HEK293 (cell line): Measurements from ENCODE around the gene DMD.

ENCODE experiments used
- CTCF ChIP-seq: fragments of 450-650 bp; formaldehyde crosslinking; IDR thresholded peaks from 2 replicates; pipeline ENCODE4 v1.5.1; 2016; ENCODE audit warnings: missing biosample characterization, missing genetic modification characterization
- REST ChIP-seq: fragments of 450-650 bp; formaldehyde crosslinking; IDR thresholded peaks from 2 replicates; pipeline ENCODE4 v1.5.1; 2016; ENCODE audit warnings: missing biosample characterization, missing genetic modification characterization
- TRIM28 ChIP-seq: IDR thresholded peaks from 2 replicates; pipeline ENCODE4 v1.6.1; 2011; ENCODE audit warnings: low read length, control low read depth, borderline replicate concordance
- ZFP3 ChIP-seq: fragments of 450-650 bp; formaldehyde crosslinking; IDR thresholded peaks from 2 replicates; pipeline ENCODE4 v1.5.1; 2016; ENCODE audit warnings: low read depth, missing biosample characterization, missing genetic modification characterization
- ZNF10 ChIP-seq: fragments of 450-650 bp; formaldehyde crosslinking; IDR thresholded peaks from 2 replicates; pipeline ENCODE4 v1.5.1; 2017; ENCODE audit warnings: missing biosample characterization, missing genetic modification characterization
- ZNF138 ChIP-seq: fragments of 450-650 bp; formaldehyde crosslinking; IDR thresholded peaks from 2 replicates; pipeline ENCODE4 v1.5.1; 2016; ENCODE audit warnings: missing biosample characterization, missing genetic modification characterization, borderline replicate concordance
- ZNF223 ChIP-seq: fragments of 450-650 bp; formaldehyde crosslinking; IDR thresholded peaks from 2 replicates; pipeline ENCODE4 v1.5.1; 2016; ENCODE audit warnings: missing biosample characterization, missing genetic modification characterization
- ZNF324 ChIP-seq: fragments of 450-650 bp; formaldehyde crosslinking; IDR thresholded peaks from 2 replicates; pipeline ENCODE4 v1.5.1; 2016; ENCODE audit warnings: missing biosample characterization, missing genetic modification characterization
- ZNF426 ChIP-seq: fragments of 450-650 bp; formaldehyde crosslinking; IDR thresholded peaks from 2 replicates; pipeline ENCODE4 v1.5.1; 2017; ENCODE audit warnings: missing biosample characterization, missing genetic modification characterization, mild to moderate bottlenecking, inconsistent platforms, moderate library complexity
- ZNF626 ChIP-seq: fragments of 450-650 bp; sonication (Bioruptor Pico); formaldehyde crosslinking; IDR thresholded peaks from 2 replicates; pipeline ENCODE4 v1.5.1; 2018; ENCODE audit warnings: missing biosample characterization, missing genetic modification characterization, inconsistent platforms
- ZNF707 ChIP-seq: fragments of 450-650 bp; formaldehyde crosslinking; IDR thresholded peaks from 2 replicates; pipeline ENCODE4 v1.5.1; 2016; ENCODE audit warnings: missing biosample characterization, missing genetic modification characterization
- ZNF777 ChIP-seq: fragments of 450-650 bp; formaldehyde crosslinking; IDR thresholded peaks from 2 replicates; pipeline ENCODE4 v1.5.1; 2017; ENCODE audit warnings: missing biosample characterization, missing genetic modification characterization, borderline replicate concordance

- no peak for TF ChIP-seq REST
- TF ChIP-seq CTCF (tag by site-specific recombination), result no peak
- no peak for TF ChIP-seq ZFP3 (tag by site-specific recombination)
- no peak for TF ChIP-seq ZNF626 (tag by site-specific recombination)
- TF ChIP-seq ZNF777 (tag by site-specific recombination), result no peak
- TF ChIP-seq TRIM28, result no peak
- no peak for TF ChIP-seq ZNF223
- TF ChIP-seq ZNF324 (tag by site-specific recombination), result no peak
- no peak for TF ChIP-seq ZNF426 (tag by site-specific recombination)
- TF ChIP-seq ZNF10 (tag by site-specific recombination), result no peak
- no peak for TF ChIP-seq ZNF707 (tag by site-specific recombination)
- TF ChIP-seq ZNF138 (tag by site-specific recombination), result no peak
Observed at GRCh38 chrX:31154946-31155345, 2056.4 kb downstream of the DMD start.
